Retinal pigment epithelial cell (primary cell): ENCODE data around the gene IL13.

Experiments
- DNase-seq: peaks from one replicate; pipeline ENCODE4 v3.0.0-alpha.2; 2010; ENCODE audit warnings: low read depth
- H3K4me3 ChIP-seq: 2 replicates; pipeline ENCODE4 v1.5.1; 2011; ENCODE audit warnings: mild to moderate bottlenecking, low read length, control low read depth, moderate library complexity
- CTCF ChIP-seq: conservative IDR thresholded peaks from 2 replicates; pipeline ENCODE4 v1.5.1; 2011; ENCODE audit warnings: low read depth, low read length, control low read depth, inconsistent platforms

The IL13 gene

GRCh38 chr5:132678735-132679134 lies 20.8 kb downstream of the IL13 start:
- H3K4me3 ChIP-seq = no peak overlapping the region
- DNase-seq = no peak
- TF ChIP-seq CTCF = no peak

- no peak for TF ChIP-seq CTCF
- no peak overlapping the region for H3K4me3 ChIP-seq
- no peak for DNase-seq
Measured at GRCh38 chr5:132679166-132679565, 21.2 kb downstream of the IL13 start.

- no peak overlapping the region for H3K4me3 ChIP-seq
- no peak for TF ChIP-seq CTCF
- no peak for DNase-seq
Measured at GRCh38 chr5:132679717-132680380, 21.9 kb downstream of the IL13 start.

GRCh38 chr5:132680780-132681475 lies 23.0 kb downstream of the IL13 start:
- DNase-seq = no peak
- no peak overlapping the region for H3K4me3 ChIP-seq
- no peak for TF ChIP-seq CTCF

GRCh38 chr5:132681476-132681831 lies 23.5 kb downstream of the IL13 start:
- no peak for TF ChIP-seq CTCF
- no peak for DNase-seq
- H3K4me3 ChIP-seq = no peak overlapping the region

- no peak for TF ChIP-seq CTCF
Measured at GRCh38 chr5:132681983-132682382, 24.0 kb downstream of the IL13 start.

GRCh38 chr5:132684491-132684890 lies 26.5 kb downstream of the IL13 start:
- TF ChIP-seq CTCF = no peak
- no peak overlapping the region for H3K4me3 ChIP-seq
- DNase-seq = no peak

More at GRCh38 chr5:132681983-132682382, 24.0 kb downstream of the IL13 start:
- DNase-seq = no peak
- no peak overlapping the region for H3K4me3 ChIP-seq
